Iris pigment epithelial cell (primary cell): ENCODE results near the gene TCP11L2.
A peak's percentile ranks its signal among the peaks of the same experiment; 100 is the strongest.

ENCODE experiments used
- DNase-seq: peaks from one replicate; pipeline ENCODE4 v3.0.0-alpha.2; 2011; ENCODE audit warnings: low read depth

The TCP11L2 gene

GRCh38 chr12:106302401-106303201 lies at the start of gene TCP11L2:
Gene TCP11L2 (plus strand): TSS chr12:106302733. CDS start chr12:106311076, 8,343 bp downstream.
- peak; percentile 73 for DNase-seq

- DNase-seq, result no peak
Observed at GRCh38 chr12:106254724-106255123, 47.8 kb upstream of the TCP11L2 start.

GRCh38 chr12:106255493-106255892 lies 47.0 kb upstream of the TCP11L2 start:
- no peak for DNase-seq

GRCh38 chr12:106255952-106256351 lies 46.6 kb upstream of the TCP11L2 start:
- no peak for DNase-seq

GRCh38 chr12:106256524-106256923 lies 46.0 kb upstream of the TCP11L2 start:
- DNase-seq, result no peak

- DNase-seq, result no peak
Observed at GRCh38 chr12:106258226-106258625, 44.3 kb upstream of the TCP11L2 start.

GRCh38 chr12:106258935-106259334 lies 43.6 kb upstream of the TCP11L2 start:
- DNase-seq, result no peak

- DNase-seq, result no peak
Observed at GRCh38 chr12:106265116-106265515, 37.4 kb upstream of the TCP11L2 start.

- DNase-seq, result no peak
Observed at GRCh38 chr12:106267535-106267934, 35.0 kb upstream of the TCP11L2 start.

- DNase-seq, result no peak
Observed at GRCh38 chr12:106269150-106269771, 33.3 kb upstream of the TCP11L2 start.

- DNase-seq, result no peak
Observed at GRCh38 chr12:106271575-106272505, 30.7 kb upstream of the TCP11L2 start.

- DNase-seq, result no peak
Observed at GRCh38 chr12:106273491-106273890, 29.0 kb upstream of the TCP11L2 start.

GRCh38 chr12:106274012-106274411 lies 28.5 kb upstream of the TCP11L2 start:
- DNase-seq, result no peak

GRCh38 chr12:106274575-106275121 lies 27.9 kb upstream of the TCP11L2 start:
- no peak for DNase-seq

- no peak for DNase-seq
Observed at GRCh38 chr12:106275458-106275857, 27.1 kb upstream of the TCP11L2 start.

GRCh38 chr12:106276032-106276740 lies 26.3 kb upstream of the TCP11L2 start:
- DNase-seq, result no peak

GRCh38 chr12:106280106-106280505 lies 22.4 kb upstream of the TCP11L2 start:
- no peak for DNase-seq

GRCh38 chr12:106281056-106281782 lies 21.3 kb upstream of the TCP11L2 start:
- DNase-seq, result no peak

- DNase-seq, result no peak
Observed at GRCh38 chr12:106281804-106282203, 20.7 kb upstream of the TCP11L2 start.

- DNase-seq, result peak; percentile 66
Observed at GRCh38 chr12:106282457-106283097, 20.0 kb upstream of the TCP11L2 start.
